Umbilical cord (tissue), 2 donors: ENCODE data around the gene PGAP1. TPM values are rescaled to one million over a fixed set of nuclear protein-coding genes. Genes with fewer than 3 reads are reported as not detected.
A peak's percentile ranks its signal among the peaks of the same experiment; 100 is the strongest.
"Not testable (repeated sequence)": the region's sequence is repeated elsewhere in the genome, so short reads cannot be mapped to it uniquely, and the experiment has no call there.

Source experiments
- DNase-seq: peaks from one replicate; pipeline ENCODE4 v3.0.0-alpha.2; 2015; ENCODE audit warnings: low spot score
- total RNA-seq: library from RNA; depleted of rRNA; stranded (reverse); fragments of >200 nt; gene quantifications from one replicate; pipeline ENCODE4 v1.2.3, GENCODE V29; 2014; ENCODE audit warnings: low replicate concordance; ENCODE audit not compliant: insufficient read depth

Gene PGAP1
- total RNA-seq, 1 donor from 2014 or later, result 18.8 TPM

DNA sequence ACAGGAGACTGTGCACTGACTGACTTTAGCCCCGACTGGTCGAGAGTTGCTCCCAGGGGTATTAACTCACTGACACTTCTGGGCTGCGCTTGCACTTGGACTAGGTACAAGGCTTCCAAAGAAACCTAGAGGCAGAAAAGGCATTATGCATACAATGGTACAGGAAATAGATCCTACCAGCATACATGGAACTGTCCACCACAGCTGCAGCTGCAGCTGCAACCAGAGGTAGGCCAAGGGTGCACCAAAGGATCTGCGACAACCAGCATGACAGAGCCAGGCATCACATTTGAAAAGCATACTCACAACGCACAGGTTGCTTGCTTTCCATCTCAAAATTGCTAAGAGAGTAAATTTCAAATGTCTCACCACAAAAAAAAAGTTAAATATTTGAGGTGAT, 22.6 kb upstream of the PGAP1 start:
- DNase-seq, result no peak

DNA sequence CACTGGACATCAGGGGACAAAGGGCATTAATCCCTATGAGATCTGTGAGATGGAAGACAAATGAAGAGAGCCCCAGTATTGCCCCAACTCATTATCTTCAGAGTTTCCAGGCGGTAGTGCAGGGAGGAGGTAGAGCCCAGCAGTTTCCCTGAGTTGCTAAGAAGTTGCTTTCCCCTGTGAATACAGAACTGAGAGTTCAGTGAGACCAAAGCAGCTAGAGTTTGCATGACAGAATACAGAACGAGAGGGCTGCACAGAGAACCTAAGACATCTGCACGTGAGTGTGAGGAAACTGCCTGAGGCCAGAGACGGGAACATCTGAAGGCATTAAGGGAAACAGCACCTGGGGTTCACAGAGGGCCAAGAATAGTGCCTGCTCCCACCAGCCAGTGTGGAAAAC, 18.1 kb upstream of the PGAP1 start:
- DNase-seq, result no peak

DNA sequence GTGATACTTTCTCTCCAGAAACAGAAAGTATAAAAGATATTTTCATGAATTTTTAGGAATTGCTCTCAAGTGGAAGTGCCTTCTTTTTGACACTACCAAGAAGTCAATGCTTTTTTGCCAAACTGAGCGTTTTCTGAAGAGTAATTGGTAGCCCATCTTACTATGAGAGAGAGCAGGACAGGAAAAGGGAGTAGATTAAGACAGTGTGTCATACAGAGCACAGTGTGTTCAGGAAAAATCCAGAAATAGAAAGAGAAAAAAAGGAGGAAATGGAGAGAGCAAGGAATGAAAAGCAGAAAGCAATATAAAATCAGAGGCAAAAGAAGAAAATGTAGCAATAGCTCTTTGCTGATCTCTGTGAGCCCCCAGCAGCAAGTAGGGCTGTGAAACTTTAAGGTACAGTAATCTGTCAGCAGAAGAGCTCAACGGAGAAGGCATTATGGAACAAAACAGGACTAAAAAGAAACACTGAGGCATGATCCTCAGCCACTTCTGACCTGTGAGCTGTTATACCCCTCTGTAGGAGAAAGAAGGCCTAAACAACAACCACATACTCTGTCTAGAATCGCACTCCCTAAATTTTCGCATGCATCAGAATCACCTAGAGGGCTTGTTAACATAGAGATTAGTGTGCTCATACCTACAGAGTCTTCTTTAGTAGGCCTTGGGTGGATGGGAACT, 15.0 kb upstream of the PGAP1 start:
- DNase-seq, result peak; percentile 5

DNA sequence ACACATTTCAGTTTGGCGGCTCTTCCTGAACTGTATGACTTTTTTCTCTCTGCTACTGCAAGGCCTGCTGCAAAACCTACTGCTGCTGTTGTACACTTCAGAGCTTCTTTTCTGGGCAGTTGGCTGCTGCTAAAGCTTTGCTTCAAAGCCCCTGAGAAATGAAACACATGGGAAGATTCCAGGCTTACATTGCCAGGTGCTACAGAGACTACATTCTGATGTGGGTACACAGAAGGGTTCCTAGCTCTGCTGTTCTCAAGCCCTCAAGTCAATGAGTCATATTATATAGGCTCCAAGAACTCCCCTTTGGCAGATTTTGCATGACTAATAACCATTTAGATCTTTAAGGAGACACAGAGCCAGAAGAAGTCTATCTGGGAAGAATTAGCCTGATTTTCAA, 12.9 kb upstream of the PGAP1 start:
- peak; percentile 7 for DNase-seq

DNA sequence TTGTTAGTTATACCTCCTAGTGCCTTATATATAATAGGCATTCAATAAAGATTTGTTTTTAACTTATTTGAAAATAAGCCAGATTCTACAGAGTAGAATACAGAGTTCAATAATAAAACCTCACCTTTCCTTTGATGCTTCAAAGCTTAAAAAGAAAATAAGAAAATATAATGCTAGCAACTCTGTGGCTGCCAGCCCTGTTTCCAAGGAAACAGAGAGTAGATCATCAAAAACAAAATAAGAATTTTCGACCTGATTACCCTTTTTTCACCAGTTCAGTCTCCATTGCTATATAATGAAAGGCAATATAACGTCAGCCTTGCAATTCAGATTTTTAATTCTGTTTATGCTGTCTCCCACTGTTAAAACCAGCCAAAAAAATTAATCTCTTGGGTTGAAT, 8.9 kb upstream of the PGAP1 start:
- DNase-seq, result no peak

DNA sequence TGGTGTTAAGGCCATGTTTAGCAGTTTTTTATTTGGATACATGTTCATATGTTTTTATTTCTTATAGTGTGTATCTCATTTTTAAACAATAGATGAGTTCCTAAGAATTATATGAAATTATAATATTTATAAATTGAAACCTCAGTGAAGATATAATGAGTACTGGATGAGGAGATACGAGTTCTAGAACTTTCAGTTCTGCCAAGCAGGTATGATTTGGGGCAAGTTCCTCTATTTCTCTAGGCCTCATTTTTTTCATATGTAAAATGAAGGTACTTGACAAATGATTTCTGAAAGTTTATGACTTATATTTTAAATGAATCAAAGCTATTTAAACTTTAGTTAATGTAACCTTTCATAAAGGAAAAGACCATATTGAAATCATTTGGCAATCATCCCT, 8.2 kb upstream of the PGAP1 start:
- no peak for DNase-seq

DNA sequence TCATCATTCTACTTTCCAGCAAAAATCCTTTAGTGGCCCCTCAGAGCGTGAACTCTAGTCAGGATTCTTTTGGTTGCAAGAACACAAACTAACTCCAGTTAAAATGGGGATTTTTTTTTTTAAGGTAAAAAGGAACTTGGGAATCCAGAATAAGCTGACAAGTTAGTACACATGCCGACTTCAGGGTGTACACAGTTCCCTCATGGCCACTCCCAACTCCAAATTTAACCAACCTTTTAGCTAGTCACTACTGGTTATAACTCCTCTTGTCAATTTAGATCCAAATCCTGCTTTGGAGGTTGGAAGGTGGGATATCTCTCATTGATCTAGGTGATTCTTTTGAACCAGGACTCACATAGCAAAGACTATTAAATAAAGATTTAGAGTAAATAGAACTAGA, 5.0 kb upstream of the PGAP1 start:
- DNase-seq, result no peak

DNA sequence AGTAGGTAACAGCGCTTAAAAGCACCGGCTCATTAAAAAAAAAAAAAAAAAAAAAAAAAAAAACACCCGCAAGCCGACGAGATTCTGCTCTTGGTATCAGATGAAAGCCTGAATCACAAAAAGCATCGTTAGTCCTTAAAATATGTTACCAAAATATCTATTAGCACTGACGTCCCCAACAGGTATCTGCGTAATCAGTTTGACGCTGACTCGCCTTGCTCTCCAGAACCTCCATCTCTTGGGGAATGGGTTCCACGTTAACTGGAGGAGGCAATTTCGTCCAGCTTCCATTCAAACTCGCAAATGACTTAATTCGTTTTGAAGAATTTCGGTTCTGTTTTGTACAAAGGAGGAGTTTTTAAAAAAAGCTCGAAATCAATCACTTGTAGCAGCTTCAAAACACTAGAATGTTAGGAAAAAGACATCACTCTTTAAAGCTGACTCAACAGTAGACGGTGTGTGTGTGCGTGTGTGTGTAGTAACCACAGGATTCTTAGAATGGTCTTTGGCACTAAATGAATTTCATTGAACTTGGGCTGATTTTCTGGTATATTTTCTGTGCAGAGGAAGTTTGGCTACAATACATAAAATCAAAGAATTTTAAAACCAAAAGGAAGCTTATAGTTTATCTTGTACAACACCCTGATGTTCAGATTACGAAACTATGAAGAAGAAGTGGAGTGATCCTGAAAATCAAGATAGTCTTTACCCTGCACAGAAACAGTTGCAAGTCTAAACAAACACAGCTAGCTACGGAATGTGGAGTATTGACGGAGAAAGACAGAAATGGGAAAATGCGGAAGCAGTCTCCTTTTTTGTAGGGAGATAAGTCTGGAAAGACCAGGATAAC, 1.1 kb upstream of the PGAP1 start:
- peak; percentile 75 for DNase-seq

DNA sequence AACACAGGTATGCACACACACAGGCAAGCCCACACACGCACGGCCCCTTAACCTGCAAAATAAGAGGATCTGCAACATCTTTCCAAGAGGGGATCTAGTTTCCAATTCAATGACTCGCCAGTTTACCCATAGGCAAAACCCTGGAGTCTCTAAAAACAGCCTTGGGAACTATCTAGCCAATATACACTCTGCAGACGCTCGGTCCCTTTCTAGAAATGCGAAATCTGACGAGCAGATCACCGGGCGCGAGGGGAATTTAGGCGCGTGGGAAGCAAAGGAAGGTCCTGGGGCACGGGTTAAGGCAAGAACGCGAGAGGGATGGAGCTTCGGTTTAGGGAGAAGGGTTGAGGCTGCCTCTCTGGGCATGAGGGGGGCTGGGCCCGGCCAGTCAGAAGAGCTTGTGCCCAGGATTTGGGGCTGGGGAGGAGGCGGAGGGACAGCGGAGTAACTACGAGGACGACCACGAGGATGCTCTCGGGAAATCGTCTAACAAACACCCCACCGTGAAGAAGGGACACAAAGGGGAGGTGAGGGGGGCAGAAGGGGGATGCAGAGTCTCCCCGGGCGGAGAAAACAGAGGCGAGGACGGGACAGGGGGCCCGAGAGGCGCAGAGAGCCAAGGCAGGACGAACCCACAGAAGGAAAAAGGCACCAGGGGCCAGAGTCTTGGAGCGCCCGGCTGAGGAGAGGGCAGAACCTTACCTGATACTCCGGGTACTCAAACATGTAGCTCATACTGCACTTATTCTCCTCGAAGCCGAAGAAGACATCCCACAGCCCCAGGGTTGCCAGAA, 542 bp downstream of the PGAP1 start:
- DNase-seq, result peak; percentile 59

DNA sequence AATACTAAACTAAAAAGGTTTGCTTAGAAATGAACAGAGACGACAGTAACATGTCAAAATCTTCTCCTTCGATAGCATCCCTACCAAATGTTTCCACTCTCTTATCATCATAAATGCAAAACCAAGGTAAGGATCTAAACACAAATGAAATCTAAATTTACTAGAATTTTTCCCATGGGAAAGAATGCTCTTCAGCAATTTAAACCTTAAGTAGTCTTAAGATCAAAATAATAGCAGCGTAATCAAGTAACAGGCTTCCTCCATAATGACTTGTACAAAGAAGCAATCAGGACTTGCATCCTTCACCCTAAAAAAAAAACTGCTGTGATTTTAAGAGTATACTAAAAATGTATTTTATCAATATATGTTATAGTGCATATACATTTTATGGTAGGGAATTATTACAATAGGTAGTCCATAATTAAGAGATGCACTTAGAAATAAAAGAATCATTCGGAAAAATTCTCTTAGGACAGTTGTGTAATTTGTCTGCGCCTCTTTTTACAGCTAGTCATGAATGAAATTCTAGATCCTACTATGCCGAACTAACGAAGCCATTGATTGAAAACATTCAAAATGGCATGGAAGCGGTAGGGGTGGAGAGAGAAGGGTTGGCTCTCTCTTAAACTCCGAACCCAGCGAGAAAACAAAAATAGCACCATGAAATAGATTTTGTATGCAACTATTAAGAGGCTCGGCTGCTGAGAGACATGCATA, 1.3 kb downstream of the PGAP1 start:
- DNase-seq, result no peak

DNA sequence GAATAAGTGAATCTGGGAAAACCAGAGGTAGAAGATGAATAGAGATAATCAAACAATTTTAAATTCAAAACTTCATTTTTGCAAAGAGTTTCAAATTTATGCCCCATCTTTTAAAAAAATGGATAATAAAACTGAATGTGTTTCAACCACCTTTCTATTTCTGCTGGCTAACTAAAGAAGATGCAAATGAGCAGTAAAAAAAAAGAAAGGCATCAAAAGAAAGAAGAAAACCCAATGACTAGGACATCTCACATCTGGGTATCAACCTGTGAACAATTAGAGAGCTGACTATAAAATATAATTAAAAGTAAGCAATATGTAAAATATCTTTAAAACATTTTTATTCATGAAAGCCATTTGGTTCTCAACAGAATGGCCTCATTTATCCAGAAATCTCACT, 2.5 kb downstream of the PGAP1 start:
- no peak for DNase-seq

DNA sequence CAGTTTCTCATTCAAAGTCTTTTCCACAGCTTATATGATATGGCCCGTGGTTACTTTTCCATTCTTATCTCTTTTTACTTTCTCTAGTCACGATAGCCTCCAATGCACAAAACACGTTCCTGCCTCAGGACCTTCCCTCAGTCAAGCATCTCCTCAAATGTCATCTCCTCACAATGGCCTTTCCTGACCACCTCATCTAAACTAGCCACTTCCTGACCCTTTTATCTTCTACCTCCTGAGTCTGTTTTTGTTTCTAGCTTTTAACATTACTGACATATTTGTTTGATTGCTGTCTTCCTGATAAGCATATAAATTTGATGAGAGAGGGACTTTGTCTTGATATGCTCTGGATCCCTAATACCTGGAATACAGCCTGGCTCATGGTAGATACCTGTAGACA, 7.6 kb downstream of the PGAP1 start:
- no peak for DNase-seq

DNA sequence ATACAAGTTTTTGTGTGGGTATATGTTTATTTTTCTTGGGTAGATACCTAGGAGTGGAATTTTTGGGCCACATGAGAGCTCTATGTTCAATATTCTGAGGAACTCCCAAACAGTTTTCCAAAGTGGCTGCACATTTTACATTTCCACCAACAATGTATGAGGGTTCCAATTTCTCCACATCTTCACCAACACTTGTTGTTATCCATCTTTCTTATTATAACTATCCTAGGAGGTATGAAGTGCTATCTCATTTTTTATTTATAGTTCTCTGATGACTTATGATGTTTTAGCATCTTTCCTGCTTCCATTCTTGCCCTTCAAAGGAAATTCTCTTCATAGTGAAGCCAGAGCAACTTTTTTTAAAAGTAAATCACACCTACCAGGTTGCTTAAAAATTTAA, 8.7 kb downstream of the PGAP1 start:
- no peak for DNase-seq

DNA sequence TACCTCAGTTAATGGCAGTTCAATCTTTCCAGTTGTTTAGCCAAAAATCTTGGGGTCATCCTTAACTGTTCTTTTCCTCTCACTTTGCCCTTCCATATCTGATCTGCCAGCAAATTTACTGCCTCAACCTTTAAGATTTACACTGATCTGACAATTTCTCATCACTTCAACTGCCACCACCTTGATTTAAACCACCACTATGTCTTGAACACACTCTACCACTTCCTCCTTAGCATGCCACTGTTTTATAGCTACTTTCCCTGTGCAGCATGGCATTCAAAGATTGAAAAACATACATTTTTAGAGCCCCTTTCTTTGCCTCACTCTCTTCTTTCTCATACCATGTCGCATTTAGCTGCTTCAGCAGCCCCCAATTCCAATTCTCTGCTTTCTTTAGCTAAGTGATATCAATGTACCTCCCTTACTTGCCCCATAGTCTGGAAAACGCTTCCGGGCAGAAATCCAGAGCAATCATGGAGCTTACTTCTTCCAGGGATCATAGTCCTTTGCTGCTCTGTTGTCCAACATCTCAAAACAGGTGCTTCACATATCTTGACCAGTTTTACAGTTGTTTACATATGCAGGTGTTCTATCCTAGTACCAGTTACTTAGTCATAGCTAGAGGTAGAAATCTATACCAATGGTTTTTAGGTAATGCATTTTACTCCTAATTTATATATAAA, 10.9 kb downstream of the PGAP1 start:
- no peak for DNase-seq

DNA sequence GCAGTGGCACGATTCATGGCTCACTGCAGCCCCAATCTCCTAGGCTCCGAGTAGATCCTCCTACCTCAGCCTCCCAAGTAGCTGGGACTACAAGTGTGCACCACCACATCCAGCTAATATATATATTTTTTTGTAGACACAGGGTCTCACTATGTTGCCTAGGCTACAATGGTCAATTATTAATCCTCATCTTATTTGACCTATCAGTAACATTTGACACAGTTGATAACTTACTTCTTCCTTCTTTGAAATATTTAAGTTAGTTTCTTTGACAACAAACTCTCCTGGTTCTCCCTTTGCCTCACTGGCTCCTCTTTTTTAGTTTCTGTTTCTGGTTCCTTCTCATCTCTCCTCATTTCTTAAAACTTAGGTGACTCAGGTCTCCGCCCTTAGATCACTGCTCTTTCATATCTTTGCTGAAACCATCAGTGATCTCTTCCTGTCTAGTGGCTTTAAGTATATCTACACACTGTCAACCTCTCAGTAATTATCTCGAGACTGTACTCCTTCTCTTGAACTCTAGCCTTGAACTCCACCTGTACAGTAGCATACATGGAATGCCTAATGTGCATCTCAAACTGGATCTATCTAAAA, 11.5 kb downstream of the PGAP1 start:
- DNase-seq, result no peak

DNA sequence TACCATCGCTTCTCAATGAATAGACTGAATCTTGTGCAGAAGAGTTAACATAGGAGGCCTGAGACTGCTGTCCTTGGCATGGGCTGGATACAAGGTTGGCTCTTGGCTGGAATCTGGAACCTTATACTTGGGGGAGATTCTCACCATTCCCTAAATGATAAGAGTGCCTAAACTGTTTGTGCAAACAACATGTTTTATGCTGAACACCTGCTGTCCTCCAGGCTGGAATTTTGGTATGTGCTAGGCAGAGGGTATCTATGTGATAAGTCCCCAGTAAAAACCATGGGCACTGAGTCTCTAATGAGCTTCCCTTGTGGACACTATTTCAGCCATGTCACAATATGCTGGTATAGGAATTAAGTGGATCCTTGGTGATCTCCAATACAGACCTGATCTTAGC, 12.8 kb downstream of the PGAP1 start:
- DNase-seq, result no peak

DNA sequence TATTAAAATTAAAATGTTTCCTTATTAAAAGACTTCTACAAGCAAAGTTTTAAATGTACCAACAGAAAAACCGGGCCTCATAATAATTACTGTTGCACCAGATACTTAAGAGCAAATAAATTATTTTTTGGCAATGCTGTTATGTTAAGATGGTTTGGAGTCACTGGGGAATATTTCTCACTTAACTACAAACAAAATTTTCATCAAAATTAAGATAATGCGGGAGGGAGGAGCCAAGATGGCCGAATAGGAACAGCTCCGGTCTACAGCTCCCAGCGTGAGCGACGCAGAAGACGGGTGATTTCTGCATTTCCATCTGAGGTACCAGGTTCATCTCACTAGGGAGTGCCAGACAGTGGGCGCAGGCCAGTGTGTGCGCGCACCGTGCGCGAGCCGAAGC, 21.1 kb downstream of the PGAP1 start:
- DNase-seq, result not testable (repeated sequence)

DNA sequence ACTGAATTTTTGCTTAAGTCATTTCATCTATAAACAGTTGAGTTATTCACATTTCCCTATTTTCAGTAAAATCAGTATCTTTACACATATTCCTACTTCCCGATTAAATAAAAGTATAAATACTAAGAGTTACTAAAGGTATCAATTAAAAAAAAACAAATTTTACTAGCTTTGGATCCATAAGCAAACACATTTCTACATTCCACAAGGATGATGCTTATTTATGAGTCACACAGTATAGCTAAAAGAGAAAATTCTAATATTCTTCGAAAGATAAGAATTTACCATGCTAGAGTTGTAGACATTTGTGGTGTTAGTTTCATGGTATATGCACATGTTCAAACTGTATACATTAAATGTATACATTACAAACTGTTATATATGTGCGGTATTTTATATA, 23.7 kb downstream of the PGAP1 start:
- DNase-seq, result no peak

DNA sequence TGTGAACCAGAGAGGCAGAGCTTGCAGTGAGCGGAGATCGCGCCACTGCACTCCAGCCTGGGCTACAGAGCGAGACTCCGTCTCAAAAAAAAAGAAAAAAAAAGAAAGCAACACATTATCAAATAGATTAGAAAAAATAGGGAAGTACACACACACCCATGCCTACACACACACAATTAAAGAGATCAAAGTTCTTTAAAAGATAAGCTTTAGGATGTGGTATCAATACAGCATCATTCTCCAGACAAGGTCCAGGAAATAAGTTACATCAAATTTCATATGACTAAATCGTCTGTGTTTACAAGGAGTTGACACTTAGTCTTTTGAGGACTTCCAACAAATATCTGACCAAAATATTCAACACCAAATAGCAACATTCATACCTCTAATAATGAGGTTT, 25.7 kb downstream of the PGAP1 start:
- no peak for DNase-seq

DNA sequence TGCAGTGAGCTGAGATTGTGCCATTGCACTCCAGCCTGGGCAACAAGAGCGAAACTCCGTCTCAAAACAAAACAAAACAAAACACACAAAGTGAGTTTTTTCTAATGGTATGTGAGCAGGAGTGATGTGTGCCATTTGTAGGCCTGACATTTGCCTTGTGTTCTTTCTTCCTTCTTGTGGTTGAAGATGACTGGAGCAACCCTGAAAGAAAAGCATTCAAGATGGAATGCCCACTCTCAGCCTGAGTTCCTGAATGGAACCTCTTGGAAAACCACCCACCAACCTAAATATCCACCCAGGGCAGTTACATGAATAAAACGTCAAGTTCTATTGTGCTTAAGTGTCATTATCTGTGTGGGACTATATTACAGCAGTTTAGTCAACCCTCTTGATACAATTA, 26.5 kb downstream of the PGAP1 start:
- DNase-seq, result no peak

DNA sequence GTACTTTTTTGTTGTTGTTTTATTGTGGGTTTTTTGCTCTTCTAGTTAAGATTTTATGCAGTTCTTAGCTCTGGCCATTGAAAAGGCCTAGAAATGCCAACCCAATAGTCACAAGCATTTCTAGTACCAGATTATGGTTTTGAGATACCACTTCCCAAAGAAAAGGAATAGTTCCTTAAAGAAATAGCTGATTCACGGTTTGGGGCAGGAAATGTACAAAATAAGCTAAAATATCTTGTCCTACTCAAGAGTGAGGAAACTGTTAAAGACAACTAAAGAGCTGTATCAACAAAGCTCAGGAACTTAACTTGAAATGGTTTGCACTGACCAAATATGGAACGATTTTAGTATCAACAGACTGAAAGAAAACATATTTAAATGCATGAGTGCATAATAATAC, 35.4 kb downstream of the PGAP1 start:
- no peak for DNase-seq
